ENCODE data around the gene STAM. TPM values are rescaled to one million over a fixed set of nuclear protein-coding genes. Genes with fewer than 3 reads are reported as not detected.

Gene STAM
- total and polyA plus RNA-seq, 9 of the 15 experiments (the other 6 are each of a cell fraction or from before 2014, with no cell fraction given), result 13.8 to 33.5 (median 26.4) TPM

DNA sequence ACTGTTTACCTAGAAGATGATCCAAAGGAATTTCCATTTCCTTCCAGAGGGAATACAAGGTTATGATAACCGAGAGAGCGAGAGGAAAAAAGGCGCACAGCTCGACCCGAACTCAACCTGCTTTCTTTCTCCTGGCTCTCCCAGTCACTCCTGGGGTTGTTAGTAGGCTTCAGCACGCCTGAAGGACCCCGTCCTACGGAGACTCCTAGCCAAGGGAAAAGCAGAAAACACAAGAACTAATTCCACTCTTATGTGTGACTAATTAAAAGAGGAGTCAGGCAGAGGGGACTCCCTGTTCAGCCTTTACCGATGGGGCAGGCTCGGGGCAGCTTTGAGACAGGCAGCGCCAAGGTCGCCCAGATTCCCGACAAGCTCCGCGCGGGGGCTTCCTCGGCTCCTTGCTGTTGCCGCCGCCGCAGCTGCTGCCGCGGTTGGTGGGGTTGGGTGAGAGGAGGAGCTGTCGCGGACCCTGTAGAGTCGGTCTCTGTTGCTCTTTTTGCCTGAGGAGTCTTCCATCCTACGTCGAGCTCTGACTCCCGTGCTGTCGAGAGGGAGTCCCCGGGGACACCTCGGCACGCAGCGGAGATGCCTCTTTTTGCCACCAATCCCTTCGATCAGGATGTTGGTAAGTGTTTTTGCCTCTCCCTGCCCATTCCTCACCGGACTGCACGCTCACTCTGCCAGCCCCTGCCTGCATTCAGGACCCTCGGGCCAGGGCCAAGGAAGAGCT, at the start of gene STAM (continued):
- TF ChIP-seq AFF1 (IDR thresholded peaks at IDR 0.05; ENCODE audit: low read depth in 1 of 2, partially characterized antibody in 2 of 2) (peak; percentile 60 to 88), ESRRB (CRISPR knock-in tag; IDR thresholded peaks at IDR 0.05; ENCODE audit: borderline replicate concordance) (no peak), PHB (CRISPR knock-in tag; IDR thresholded peaks at IDR 0.05) (no peak), TAL1 (IDR thresholded peaks at IDR 0.05) (no peak; the same call in none of the 2 replicates), ZNF146 (CRISPR knock-in tag; IDR thresholded peaks at IDR 0.05; ENCODE audit: unreplicated experiment) (no peak), ZNF175 (CRISPR knock-in tag; IDR thresholded peaks at IDR 0.05; ENCODE audit: low read depth) (peak; percentile 28; the same call in 1 of the 2 replicates), TBP (optimal IDR thresholded peaks at IDR 0.05; ENCODE audit: low read depth, low read length) (peak; percentile 83)
- TF ChIP-seq, protein P1, sequence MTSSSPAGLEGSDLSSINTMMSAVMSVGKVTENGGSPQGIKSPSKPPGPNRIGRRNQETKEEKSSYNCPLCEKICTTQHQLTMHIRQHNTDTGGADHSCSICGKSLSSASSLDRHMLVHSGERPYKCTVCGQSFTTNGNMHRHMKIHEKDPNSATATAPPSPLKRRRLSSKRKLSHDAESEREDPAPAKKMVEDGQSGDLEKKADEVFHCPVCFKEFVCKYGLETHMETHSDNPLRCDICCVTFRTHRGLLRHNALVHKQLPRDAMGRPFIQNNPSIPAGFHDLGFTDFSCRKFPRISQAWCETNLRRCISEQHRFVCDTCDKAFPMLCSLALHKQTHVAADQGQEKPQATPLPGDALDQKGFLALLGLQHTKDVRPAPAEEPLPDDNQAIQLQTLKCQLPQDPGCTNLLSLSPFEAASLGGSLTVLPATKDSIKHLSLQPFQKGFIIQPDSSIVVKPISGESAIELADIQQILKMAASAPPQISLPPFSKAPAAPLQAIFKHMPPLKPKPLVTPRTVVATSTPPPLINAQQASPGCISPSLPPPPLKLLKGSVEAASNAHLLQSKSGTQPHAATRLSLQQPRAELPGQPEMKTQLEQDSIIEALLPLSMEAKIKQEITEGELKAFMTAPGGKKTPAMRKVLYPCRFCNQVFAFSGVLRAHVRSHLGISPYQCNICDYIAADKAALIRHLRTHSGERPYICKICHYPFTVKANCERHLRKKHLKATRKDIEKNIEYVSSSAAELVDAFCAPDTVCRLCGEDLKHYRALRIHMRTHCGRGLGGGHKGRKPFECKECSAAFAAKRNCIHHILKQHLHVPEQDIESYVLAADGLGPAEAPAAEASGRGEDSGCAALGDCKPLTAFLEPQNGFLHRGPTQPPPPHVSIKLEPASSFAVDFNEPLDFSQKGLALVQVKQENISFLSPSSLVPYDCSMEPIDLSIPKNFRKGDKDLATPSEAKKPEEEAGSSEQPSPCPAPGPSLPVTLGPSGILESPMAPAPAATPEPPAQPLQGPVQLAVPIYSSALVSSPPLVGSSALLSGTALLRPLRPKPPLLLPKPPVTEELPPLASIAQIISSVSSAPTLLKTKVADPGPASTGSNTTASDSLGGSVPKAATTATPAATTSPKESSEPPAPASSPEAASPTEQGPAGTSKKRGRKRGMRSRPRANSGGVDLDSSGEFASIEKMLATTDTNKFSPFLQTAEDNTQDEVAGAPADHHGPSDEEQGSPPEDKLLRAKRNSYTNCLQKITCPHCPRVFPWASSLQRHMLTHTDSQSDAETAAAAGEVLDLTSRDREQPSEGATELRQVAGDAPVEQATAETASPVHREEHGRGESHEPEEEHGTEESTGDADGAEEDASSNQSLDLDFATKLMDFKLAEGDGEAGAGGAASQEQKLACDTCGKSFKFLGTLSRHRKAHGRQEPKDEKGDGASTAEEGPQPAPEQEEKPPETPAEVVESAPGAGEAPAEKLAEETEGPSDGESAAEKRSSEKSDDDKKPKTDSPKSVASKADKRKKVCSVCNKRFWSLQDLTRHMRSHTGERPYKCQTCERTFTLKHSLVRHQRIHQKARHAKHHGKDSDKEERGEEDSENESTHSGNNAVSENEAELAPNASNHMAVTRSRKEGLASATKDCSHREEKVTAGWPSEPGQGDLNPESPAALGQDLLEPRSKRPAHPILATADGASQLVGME (CRISPR knock-in tag; IDR thresholded peaks at IDR 0.05), result no peak
- TF ChIP-seq, protein P2, sequence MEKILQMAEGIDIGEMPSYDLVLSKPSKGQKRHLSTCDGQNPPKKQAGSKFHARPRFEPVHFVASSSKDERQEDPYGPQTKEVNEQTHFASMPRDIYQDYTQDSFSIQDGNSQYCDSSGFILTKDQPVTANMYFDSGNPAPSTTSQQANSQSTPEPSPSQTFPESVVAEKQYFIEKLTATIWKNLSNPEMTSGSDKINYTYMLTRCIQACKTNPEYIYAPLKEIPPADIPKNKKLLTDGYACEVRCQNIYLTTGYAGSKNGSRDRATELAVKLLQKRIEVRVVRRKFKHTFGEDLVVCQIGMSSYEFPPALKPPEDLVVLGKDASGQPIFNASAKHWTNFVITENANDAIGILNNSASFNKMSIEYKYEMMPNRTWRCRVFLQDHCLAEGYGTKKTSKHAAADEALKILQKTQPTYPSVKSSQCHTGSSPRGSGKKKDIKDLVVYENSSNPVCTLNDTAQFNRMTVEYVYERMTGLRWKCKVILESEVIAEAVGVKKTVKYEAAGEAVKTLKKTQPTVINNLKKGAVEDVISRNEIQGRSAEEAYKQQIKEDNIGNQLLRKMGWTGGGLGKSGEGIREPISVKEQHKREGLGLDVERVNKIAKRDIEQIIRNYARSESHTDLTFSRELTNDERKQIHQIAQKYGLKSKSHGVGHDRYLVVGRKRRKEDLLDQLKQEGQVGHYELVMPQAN (IDR thresholded peaks at IDR 0.05; ENCODE audit: borderline replicate concordance), result peak; percentile 71; the same call in 1 of the 2 replicates
- TF ChIP-seq, protein P3, sequence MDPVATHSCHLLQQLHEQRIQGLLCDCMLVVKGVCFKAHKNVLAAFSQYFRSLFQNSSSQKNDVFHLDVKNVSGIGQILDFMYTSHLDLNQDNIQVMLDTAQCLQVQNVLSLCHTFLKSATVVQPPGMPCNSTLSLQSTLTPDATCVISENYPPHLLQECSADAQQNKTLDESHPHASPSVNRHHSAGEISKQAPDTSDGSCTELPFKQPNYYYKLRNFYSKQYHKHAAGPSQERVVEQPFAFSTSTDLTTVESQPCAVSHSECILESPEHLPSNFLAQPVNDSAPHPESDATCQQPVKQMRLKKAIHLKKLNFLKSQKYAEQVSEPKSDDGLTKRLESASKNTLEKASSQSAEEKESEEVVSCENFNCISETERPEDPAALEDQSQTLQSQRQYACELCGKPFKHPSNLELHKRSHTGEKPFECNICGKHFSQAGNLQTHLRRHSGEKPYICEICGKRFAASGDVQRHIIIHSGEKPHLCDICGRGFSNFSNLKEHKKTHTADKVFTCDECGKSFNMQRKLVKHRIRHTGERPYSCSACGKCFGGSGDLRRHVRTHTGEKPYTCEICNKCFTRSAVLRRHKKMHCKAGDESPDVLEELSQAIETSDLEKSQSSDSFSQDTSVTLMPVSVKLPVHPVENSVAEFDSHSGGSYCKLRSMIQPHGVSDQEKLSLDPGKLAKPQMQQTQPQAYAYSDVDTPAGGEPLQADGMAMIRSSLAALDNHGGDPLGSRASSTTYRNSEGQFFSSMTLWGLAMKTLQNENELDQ (CRISPR knock-in tag; IDR thresholded peaks at IDR 0.05; ENCODE audit: borderline replicate concordance), result no peak
